Heart left ventricle (tissue), 13 donors: Measurements from ENCODE around the gene SCGB2B2.

Experiments used
- POLR2A ChIP-seq, 2 donors: fragments of 450-650 bp; IDR thresholded peaks; one replicate each; pipeline ENCODE4 v1.6.1; 2017; ENCODE audit warnings: antibody characterized with exemption in 2 of 2, mild to moderate bottlenecking in 2 of 2, moderate library complexity in 2 of 2
- TF ChIP-seq, protein P1 (sequence below), 12 donors: fragments of 200-600 bp; sonication (generic) in 4 of 12; IDR thresholded peaks; one replicate each; pipeline versions ENCODE4 v1.5.0 to v1.8.0; 2018 to 2022; ENCODE audit warnings: antibody characterized with exemption in 12 of 12, mild to moderate bottlenecking in 5 of 12
- donor health status: ischemic (EF 13 %, LVEDD 7.1; RV severe dilation, severe dysfunction).
- donor health status: DM: no; HTN: yes; CAD: no.
- donor health status: DM: no; HTN: no; CAD: no.
- donor health status: ischemic (EF 25% LVEDD 6.9; RV normal size, moderate dysfunction).
- donor health status: ischemic (EF 25% LVEDD 5.7; RV mildly dilated, moderate dysfunction).
- donor health status: ischemic (EF 35%, LVEDD 5.7; RV mildly dilated, moderate dysfunction).
- donor health status: nonischemic (EF 11% LVEDD 7.7; RV severe dilation, severe dysfunction).
- donor health status: DM: yes; HTN: yes; CAD: no.
- donor health status: PGD.
- donor health status: ischemic (EF 29% LVEDD 5.4; RV normal size, mild dysfunction).
- donor health status: nonischemic (EF 23%, LVEDD 6.1; RV moderate dilation, normal function).

GRCh38 chr19:34633802-34634201 lies 43.2 kb downstream of the SCGB2B2 start:
- TF ChIP-seq, protein P1, sequence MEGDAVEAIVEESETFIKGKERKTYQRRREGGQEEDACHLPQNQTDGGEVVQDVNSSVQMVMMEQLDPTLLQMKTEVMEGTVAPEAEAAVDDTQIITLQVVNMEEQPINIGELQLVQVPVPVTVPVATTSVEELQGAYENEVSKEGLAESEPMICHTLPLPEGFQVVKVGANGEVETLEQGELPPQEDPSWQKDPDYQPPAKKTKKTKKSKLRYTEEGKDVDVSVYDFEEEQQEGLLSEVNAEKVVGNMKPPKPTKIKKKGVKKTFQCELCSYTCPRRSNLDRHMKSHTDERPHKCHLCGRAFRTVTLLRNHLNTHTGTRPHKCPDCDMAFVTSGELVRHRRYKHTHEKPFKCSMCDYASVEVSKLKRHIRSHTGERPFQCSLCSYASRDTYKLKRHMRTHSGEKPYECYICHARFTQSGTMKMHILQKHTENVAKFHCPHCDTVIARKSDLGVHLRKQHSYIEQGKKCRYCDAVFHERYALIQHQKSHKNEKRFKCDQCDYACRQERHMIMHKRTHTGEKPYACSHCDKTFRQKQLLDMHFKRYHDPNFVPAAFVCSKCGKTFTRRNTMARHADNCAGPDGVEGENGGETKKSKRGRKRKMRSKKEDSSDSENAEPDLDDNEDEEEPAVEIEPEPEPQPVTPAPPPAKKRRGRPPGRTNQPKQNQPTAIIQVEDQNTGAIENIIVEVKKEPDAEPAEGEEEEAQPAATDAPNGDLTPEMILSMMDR (IDR thresholded peaks at IDR 0.05) = no peak
- TF ChIP-seq POLR2A (IDR thresholded peaks at IDR 0.05) = no peak
